Suprapubic skin (tissue), 4 donors: ENCODE measurements around the gene COL4A1.

Source experiments
- EP300 ChIP-seq: sonication (generic); formaldehyde crosslinking; IDR thresholded peaks from one replicate; pipeline ENCODE4 v1.6.1; 2017; ENCODE audit warnings: antibody characterized with exemption
- POLR2A ChIP-seq, 2 donors: fragments of 450-650 bp; IDR thresholded peaks; one replicate each; pipeline ENCODE4 v1.6.1; 2017; ENCODE audit warnings: antibody characterized with exemption in 2 of 2, mild to moderate bottlenecking in 2 of 2, moderate library complexity in 2 of 2
- POLR2AphosphoS5 ChIP-seq, 3 donors: sonication (generic); formaldehyde crosslinking; IDR thresholded peaks; one replicate each; pipeline ENCODE4 v1.6.1; 2017; ENCODE audit warnings: antibody characterized with exemption in 3 of 3
- TF ChIP-seq, protein P1 (sequence below), 2 donors: fragments of 200-600 bp in 1 of 2; fragments of 450-650 bp in 1 of 2; sonication (generic) in 1 of 2; IDR thresholded peaks; one replicate each; pipeline ENCODE4 v1.5.1; 2016 to 2019; ENCODE audit warnings: antibody characterized with exemption in 2 of 2, mild to moderate bottlenecking in 1 of 2, moderate library complexity in 1 of 2

DNA sequence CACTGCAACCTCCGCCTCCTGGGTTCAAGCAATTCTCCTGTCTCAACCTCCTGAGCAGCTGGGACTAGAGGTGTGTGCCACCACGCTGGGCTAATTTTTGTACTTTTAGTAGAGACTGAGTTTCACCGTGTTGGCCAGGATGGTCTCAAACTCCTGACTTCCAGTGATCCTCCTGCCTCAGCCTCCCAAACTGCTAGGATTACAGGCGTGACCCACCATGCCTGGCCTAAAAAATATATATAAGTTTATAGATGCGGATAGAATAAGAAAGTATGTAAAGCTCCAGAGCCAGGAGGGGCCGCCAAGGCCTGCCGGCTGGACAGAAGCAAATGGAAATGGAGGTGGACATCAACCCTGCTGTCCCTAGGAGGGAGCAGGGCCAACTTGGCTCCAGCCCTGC lies 66.0 kb downstream of the COL4A1 start:
- TF ChIP-seq, protein P1, sequence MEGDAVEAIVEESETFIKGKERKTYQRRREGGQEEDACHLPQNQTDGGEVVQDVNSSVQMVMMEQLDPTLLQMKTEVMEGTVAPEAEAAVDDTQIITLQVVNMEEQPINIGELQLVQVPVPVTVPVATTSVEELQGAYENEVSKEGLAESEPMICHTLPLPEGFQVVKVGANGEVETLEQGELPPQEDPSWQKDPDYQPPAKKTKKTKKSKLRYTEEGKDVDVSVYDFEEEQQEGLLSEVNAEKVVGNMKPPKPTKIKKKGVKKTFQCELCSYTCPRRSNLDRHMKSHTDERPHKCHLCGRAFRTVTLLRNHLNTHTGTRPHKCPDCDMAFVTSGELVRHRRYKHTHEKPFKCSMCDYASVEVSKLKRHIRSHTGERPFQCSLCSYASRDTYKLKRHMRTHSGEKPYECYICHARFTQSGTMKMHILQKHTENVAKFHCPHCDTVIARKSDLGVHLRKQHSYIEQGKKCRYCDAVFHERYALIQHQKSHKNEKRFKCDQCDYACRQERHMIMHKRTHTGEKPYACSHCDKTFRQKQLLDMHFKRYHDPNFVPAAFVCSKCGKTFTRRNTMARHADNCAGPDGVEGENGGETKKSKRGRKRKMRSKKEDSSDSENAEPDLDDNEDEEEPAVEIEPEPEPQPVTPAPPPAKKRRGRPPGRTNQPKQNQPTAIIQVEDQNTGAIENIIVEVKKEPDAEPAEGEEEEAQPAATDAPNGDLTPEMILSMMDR (IDR thresholded peaks at IDR 0.05): no peak
- TF ChIP-seq POLR2A (IDR thresholded peaks at IDR 0.05) (no peak), EP300 (no peak), POLR2AphosphoS5 (IDR thresholded peaks at IDR 0.05) (no peak)
